ENCODE data around the gene PDZD2.

DNA sequence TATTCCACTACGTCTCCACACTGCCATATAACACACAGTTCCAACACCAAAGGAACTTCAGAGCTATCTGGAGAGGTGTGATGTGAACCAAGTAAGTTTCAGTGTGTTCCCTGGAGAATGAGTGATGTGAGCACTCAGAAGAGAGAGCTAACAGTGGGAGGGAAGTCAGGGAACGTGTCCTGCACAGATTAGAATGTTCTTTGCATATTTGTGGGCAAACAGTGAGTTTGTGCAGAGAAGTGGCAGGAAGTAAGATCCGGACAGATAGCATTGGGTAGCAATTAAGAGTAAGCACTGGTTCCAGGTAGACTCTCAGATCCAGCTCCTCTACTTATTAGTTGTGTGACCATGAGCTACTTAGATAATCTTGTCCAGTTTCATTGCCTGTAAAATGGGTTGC lies 206.4 kb downstream of the PDZD2 start:
- TF ChIP-seq, protein P1, sequence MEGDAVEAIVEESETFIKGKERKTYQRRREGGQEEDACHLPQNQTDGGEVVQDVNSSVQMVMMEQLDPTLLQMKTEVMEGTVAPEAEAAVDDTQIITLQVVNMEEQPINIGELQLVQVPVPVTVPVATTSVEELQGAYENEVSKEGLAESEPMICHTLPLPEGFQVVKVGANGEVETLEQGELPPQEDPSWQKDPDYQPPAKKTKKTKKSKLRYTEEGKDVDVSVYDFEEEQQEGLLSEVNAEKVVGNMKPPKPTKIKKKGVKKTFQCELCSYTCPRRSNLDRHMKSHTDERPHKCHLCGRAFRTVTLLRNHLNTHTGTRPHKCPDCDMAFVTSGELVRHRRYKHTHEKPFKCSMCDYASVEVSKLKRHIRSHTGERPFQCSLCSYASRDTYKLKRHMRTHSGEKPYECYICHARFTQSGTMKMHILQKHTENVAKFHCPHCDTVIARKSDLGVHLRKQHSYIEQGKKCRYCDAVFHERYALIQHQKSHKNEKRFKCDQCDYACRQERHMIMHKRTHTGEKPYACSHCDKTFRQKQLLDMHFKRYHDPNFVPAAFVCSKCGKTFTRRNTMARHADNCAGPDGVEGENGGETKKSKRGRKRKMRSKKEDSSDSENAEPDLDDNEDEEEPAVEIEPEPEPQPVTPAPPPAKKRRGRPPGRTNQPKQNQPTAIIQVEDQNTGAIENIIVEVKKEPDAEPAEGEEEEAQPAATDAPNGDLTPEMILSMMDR (IDR thresholded peaks at IDR 0.05): no peak
- TF ChIP-seq POLR2A (IDR thresholded peaks at IDR 0.05): no peak
